Smooth muscle cell (in vitro differentiated cells): Measurements from ENCODE around the gene RPL28. TPM values are rescaled to one million over a fixed set of nuclear protein-coding genes. Genes with fewer than 3 reads are reported as not detected.

Source experiments
- DNase-seq: peaks from one replicate; lab custom pipeline; 2025; ENCODE audit not compliant: unreplicated experiment; lab: John Stamatoyannopoulos, UW
- H2AFZ ChIP-seq: fragments of 200-600 bp; sonication (generic); 2 replicates; pipeline ENCODE4 v1.6.0; 2016; ENCODE audit warnings: antibody characterized with exemption, low read depth, mild to moderate bottlenecking
- H3F3A ChIP-seq: fragments of 200-600 bp; sonication (generic); 2 replicates; pipeline ENCODE4 v1.6.0; 2017; ENCODE audit warnings: antibody characterized with exemption, low read depth
- H3K27ac ChIP-seq: fragments of 200-600 bp; sonication (generic); 2 replicates; pipeline ENCODE4 v1.5.1; 2016; ENCODE audit warnings: low read depth, mild to moderate bottlenecking
- H3K27me3 ChIP-seq: fragments of 200-600 bp; sonication (generic); 2 replicates; pipeline ENCODE4 v1.6.1; 2016; ENCODE audit warnings: low read depth, mild to moderate bottlenecking
- H3K36me3 ChIP-seq: fragments of 200-600 bp; sonication (generic); 2 replicates; pipeline ENCODE4 v1.5.1; 2016; ENCODE audit warnings: low read depth
- H3K4me1 ChIP-seq: fragments of 200-600 bp; sonication (generic); 2 replicates; pipeline ENCODE4 v1.5.1; 2016; ENCODE audit warnings: low read depth
- H3K4me2 ChIP-seq: fragments of 200-600 bp; sonication (generic); 2 replicates; pipeline ENCODE4 v1.6.0; 2016; ENCODE audit warnings: mild to moderate bottlenecking
- H3K4me3 ChIP-seq: fragments of 200-600 bp; sonication (generic); 2 replicates; pipeline ENCODE4 v1.5.1; 2016; ENCODE audit warnings: mild to moderate bottlenecking
- H3K79me2 ChIP-seq: fragments of 200-600 bp; sonication (generic); 2 replicates; pipeline ENCODE4 v1.6.0; 2016; ENCODE audit warnings: low read depth, mild to moderate bottlenecking
- H3K9ac ChIP-seq: fragments of 200-600 bp; sonication (generic); 2 replicates; pipeline ENCODE4 v1.6.0; 2016; ENCODE audit warnings: low read depth
- H3K9me3 ChIP-seq: fragments of 200-600 bp; sonication (generic); replicated peaks from 2 replicates; pipeline ENCODE4 v1.5.1; 2016; ENCODE audit warnings: low read depth
- H4K20me1 ChIP-seq: fragments of 200-600 bp; sonication (generic); 2 replicates; pipeline ENCODE4 v1.6.0; 2016; ENCODE audit warnings: low read depth
- CTCF ChIP-seq: fragments of 200-600 bp; sonication (generic); IDR thresholded peaks from 2 replicates; pipeline ENCODE4 v1.5.1; 2017; ENCODE audit warnings: borderline replicate concordance, mild to moderate bottlenecking, antibody characterized with exemption; ENCODE audit not compliant: insufficient read depth, poor library complexity, severe bottlenecking
- WGBS: methylation state at CpG from one replicate; pipeline ENCODE4 v1.1.7; 2016; ENCODE audit warnings: low lambda C conversion rate; 5-methylcytosine and 5-hydroxymethylcytosine counted together
- polyA plus RNA-seq: library from polyadenylated mRNA; unstranded; fragments of >200 nt; fragmentation: Nextera tagmentation; extraction: Ambion mirVana; gene quantifications from 2 replicates; pipeline ENCODE4 v1.2.1, GENCODE V29; 2016
- total RNA-seq: library from RNA; depleted of rRNA; stranded (reverse); fragments of >200 nt; gene quantifications from 2 replicates; pipeline ENCODE4 v1.2.3, GENCODE V29; 2014

Gene RPL28
- total and polyA plus RNA-seq, 2 experiments from 2014 or later: 515 to 1,108 TPM

DNA sequence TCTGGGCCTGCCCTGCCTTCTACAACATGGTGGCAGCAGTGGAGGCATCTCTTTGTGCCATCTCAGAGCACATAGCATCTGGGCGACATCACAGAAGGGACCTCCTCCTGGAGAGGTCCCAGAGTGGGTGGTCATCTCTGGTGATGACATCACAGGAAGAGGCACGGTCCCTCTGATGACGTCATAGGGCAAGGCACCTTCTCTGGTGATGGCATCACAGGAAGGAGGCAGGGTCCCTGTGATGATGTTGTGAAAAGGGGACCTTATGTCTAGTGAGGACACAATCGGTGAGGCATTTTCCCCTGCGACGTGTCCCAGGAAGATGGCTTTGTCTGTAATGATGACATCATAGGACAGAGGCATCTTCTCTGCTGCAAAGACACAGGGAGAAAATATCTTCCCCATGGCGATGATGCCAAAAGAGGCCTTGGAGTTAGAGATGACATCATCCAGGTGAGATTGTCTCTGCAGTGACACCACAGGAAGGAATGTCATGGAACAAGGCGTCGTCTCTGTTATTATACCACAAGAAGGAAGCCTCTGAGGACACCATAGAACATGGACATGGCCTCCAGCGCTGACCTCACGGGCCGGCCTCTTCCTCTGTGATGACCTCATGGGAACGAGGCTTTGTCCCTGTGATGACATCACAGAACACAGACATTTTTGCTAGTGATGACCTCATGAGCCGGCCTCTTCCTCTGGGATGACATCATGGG, 46.7 kb downstream of the RPL28 start:
- Histone ChIP-seq H2AFZ (no peak overlapping the region), H3F3A (no peaks in the 10 kb centered on the region), H4K20me1 (no peaks in the 10 kb centered on the region), H3K4me2 (no peak overlapping the region), H3K27me3 (no peaks in the 10 kb centered on the region), H3K79me2 (no peaks in the 10 kb centered on the region), H3K36me3 (no peaks in the 10 kb centered on the region), H3K9ac (no peak overlapping the region), H3K27ac (no peak overlapping the region), H3K4me1 (no peaks in the 10 kb centered on the region), H3K9me3 (no peaks in the 10 kb centered on the region), H3K4me3 (no peak overlapping the region)
- no peak for DNase-seq
- TF ChIP-seq CTCF: no peak
- WGBS: 96% methylated on average over 14 of the region's 14 CpGs

DNA sequence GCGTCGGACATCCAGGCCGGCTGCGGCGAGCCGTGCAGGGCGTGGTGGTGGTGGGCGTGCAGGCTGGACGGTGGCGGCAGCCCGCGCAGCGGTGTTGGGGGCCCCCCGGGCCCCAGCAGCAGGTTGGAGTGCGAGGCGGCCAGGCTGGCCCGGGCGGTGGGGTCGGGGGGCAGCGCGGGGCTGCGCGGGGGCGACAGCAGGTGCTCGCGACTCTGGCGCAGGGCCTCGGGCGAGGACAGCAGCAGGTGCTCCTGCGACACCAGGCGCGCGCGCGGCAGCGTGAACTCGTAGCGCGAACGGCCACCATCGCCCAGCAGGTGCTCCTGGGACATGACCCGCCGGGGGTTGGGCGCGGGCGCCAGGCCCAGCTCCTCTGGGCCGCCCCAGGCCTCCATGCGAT, 47.6 kb downstream of the RPL28 start:
- H3K4me1 ChIP-seq: no peaks in the 10 kb centered on the region
- no peak for TF ChIP-seq CTCF
- no peak overlapping the region for H3K27ac ChIP-seq
- no peaks in the 10 kb centered on the region for H4K20me1 ChIP-seq
- no peak overlapping the region for H2AFZ ChIP-seq
- DNase-seq: no peak
- H3K79me2 ChIP-seq: no peaks in the 10 kb centered on the region
- H3K9me3 ChIP-seq: no peaks in the 10 kb centered on the region
- 92% methylated on average over 31 of the region's 48 CpGs for WGBS
- no peaks in the 10 kb centered on the region for H3F3A ChIP-seq
- H3K4me2 ChIP-seq: no peak overlapping the region
- no peak overlapping the region for H3K4me3 ChIP-seq
- no peaks in the 10 kb centered on the region for H3K36me3 ChIP-seq
- H3K27me3 ChIP-seq: peaks cover 3% of the 10 kb centered on the region
- H3K9ac ChIP-seq: no peak overlapping the region

- no peak overlapping the region for H3K27ac ChIP-seq
- no peaks in the 10 kb centered on the region for H3K36me3 ChIP-seq
- H3K4me2 ChIP-seq: no peak overlapping the region
- no CpG with 5 or more reads among the region's 4 CpGs for WGBS
- no peaks in the 10 kb centered on the region for H4K20me1 ChIP-seq
- H3K27me3 ChIP-seq: peaks cover 15% of the 10 kb centered on the region
- no peak overlapping the region for H3K4me3 ChIP-seq
- TF ChIP-seq CTCF: no peak
- H3K9ac ChIP-seq: no peak overlapping the region
- H2AFZ ChIP-seq: no peak overlapping the region
- H3K4me1 ChIP-seq: no peaks in the 10 kb centered on the region
- no peaks in the 10 kb centered on the region for H3K79me2 ChIP-seq
- no peaks in the 10 kb centered on the region for H3F3A ChIP-seq
- DNase-seq: no peak
- H3K9me3 ChIP-seq: no peaks in the 10 kb centered on the region
Observed at GRCh38 chr19:55434356-55434919, 48.7 kb downstream of the RPL28 start.

GRCh38 chr19:55435020-55435419, 49.3 kb downstream of the RPL28 start:
- no peaks in the 10 kb centered on the region for H3K36me3 ChIP-seq
- WGBS: 100% methylated on average over 4 of the region's 4 CpGs
- no peak overlapping the region for H2AFZ ChIP-seq
- H3K27ac ChIP-seq: no peak overlapping the region
- no peaks in the 10 kb centered on the region for H3K4me1 ChIP-seq
- H3K27me3 ChIP-seq: peaks cover 21% of the 10 kb centered on the region
- no peaks in the 10 kb centered on the region for H4K20me1 ChIP-seq
- no peaks in the 10 kb centered on the region for H3F3A ChIP-seq
- H3K4me2 ChIP-seq: no peak overlapping the region
- no peaks in the 10 kb centered on the region for H3K9me3 ChIP-seq
- no peak overlapping the region for H3K4me3 ChIP-seq
- no peak overlapping the region for H3K9ac ChIP-seq
- TF ChIP-seq CTCF: no peak
- DNase-seq: no peak
- H3K79me2 ChIP-seq: no peaks in the 10 kb centered on the region
